ENCODE measurements around the gene RBFOX1. TPM values are rescaled to one million over a fixed set of nuclear protein-coding genes. Genes with fewer than 3 reads are reported as not detected.

The RBFOX1 gene
- total RNA-seq, 1 experiment from 2014 or later, result not detected

- intact Hi-C loops (cut with micrococcal nuclease), result no loop called here
- Histone ChIP-seq H3K4me3 (ENCODE audit: low read length) (no peak overlapping the region), H3K36me3 (ENCODE audit: low read depth, low read length) (no peaks in the 10 kb centered on the region), H3K9me2 (replicated peaks; ENCODE audit: low read length) (no peaks in the 10 kb centered on the region), H3K9ac (ENCODE audit: low read length) (no peak overlapping the region), H3K9me3 (ENCODE audit: low read length) (no peaks in the 10 kb centered on the region), H3K4me2 (ENCODE audit: low read length) (no peak overlapping the region), H3K4me1 (ENCODE audit: insufficient read depth, low read length) (no peaks in the 10 kb centered on the region), H4K20me1 (ENCODE audit: low read length) (no peaks in the 10 kb centered on the region), H3K27ac (ENCODE audit: low read length) (no peak overlapping the region), H3F3A (ENCODE audit: low read length, unreplicated experiment) (no peaks in the 10 kb centered on the region), H2AFZ (ENCODE audit: low read length) (no peak overlapping the region), H3K27me3 (ENCODE audit: low read length) (no peaks in the 10 kb centered on the region), H3K79me2 (ENCODE audit: low read length) (no peaks in the 10 kb centered on the region)
- no peak for DNase-seq
- POLR2A ChIA-PET (ENCODE audit: unreplicated experiment), result no interaction called here
- BruUV-seq (replicated peaks), result no TSS peak
- TF ChIP-seq CTCF (conservative IDR thresholded peaks at IDR 0.05; ENCODE audit: low read depth, low read length), result no peak
- CTCF ChIA-PET, result no interaction called here
- ATAC-seq, result no peak
Measured at GRCh38 chr16:7511549-7512260, 179.1 kb downstream of the RBFOX1 start.

- H3K27me3 ChIP-seq (ENCODE audit: low read length), result no peaks in the 10 kb centered on the region
- no peak for TF ChIP-seq CTCF (conservative IDR thresholded peaks at IDR 0.05; ENCODE audit: low read depth, low read length)
- TF ChIP-seq EZH2phosphoT487 (IDR thresholded peaks at IDR 0.05; ENCODE audit: borderline replicate concordance, low read length), result no peak
- no peak for TF ChIP-seq EZH2 (IDR thresholded peaks at IDR 0.05; ENCODE audit: low read length, unreplicated experiment)
- H3K36me3 ChIP-seq (ENCODE audit: low read depth, low read length), result no peaks in the 10 kb centered on the region
- intact Hi-C loops (cut with micrococcal nuclease), result no loop called here
- H3K9me2 ChIP-seq (replicated peaks; ENCODE audit: low read length), result no peaks in the 10 kb centered on the region
- CTCF ChIA-PET, result no interaction called here
- H3K27ac ChIP-seq (ENCODE audit: low read length), result no peak overlapping the region
- no peak overlapping the region for H3K9ac ChIP-seq (ENCODE audit: low read length)
- H3K79me2 ChIP-seq (ENCODE audit: low read length), result no peaks in the 10 kb centered on the region
- H3K4me1 ChIP-seq (ENCODE audit: insufficient read depth, low read length), result no peaks in the 10 kb centered on the region
- ATAC-seq (no peak), DNase-seq (no peak)
- H3K4me2 ChIP-seq (ENCODE audit: low read length), result no peak overlapping the region
- no TSS peak for BruUV-seq (replicated peaks)
- H3K9me3 ChIP-seq (ENCODE audit: low read length), result no peaks in the 10 kb centered on the region
- H3F3A ChIP-seq (ENCODE audit: low read length, unreplicated experiment), result no peaks in the 10 kb centered on the region
- no peak overlapping the region for H3K4me3 ChIP-seq (ENCODE audit: low read length)
- H2AFZ ChIP-seq (ENCODE audit: low read length), result no peak overlapping the region
- H4K20me1 ChIP-seq (ENCODE audit: low read length), result no peaks in the 10 kb centered on the region
- POLR2A ChIA-PET (ENCODE audit: unreplicated experiment), result no interaction called here
Measured at GRCh38 chr16:7512503-7512902, 179.9 kb downstream of the RBFOX1 start.

GRCh38 chr16:7513429-7513828 lies 180.8 kb downstream of the RBFOX1 start:
- TF ChIP-seq EZH2 (IDR thresholded peaks at IDR 0.05; ENCODE audit: low read length, unreplicated experiment), result no peak
- TF ChIP-seq EZH2phosphoT487 (IDR thresholded peaks at IDR 0.05; ENCODE audit: borderline replicate concordance, low read length), result no peak
- peak; percentile 38; the same call in 1 of the 2 replicates for TF ChIP-seq CTCF (conservative IDR thresholded peaks at IDR 0.05; ENCODE audit: low read depth, low read length)
- Histone ChIP-seq H3K27ac (ENCODE audit: low read length) (no peak overlapping the region), H3K4me3 (ENCODE audit: low read length) (no peak overlapping the region), H3K79me2 (ENCODE audit: low read length) (no peaks in the 10 kb centered on the region), H3K9me2 (replicated peaks; ENCODE audit: low read length) (no peaks in the 10 kb centered on the region), H3F3A (ENCODE audit: low read length, unreplicated experiment) (no peaks in the 10 kb centered on the region), H3K9me3 (ENCODE audit: low read length) (no peaks in the 10 kb centered on the region), H3K9ac (ENCODE audit: low read length) (no peak overlapping the region), H4K20me1 (ENCODE audit: low read length) (no peaks in the 10 kb centered on the region), H3K27me3 (ENCODE audit: low read length) (no peaks in the 10 kb centered on the region), H2AFZ (ENCODE audit: low read length) (no peak overlapping the region), H3K36me3 (ENCODE audit: low read depth, low read length) (no peaks in the 10 kb centered on the region), H3K4me2 (ENCODE audit: low read length) (no peak overlapping the region), H3K4me1 (ENCODE audit: insufficient read depth, low read length) (no peaks in the 10 kb centered on the region)
- POLR2A ChIA-PET (ENCODE audit: unreplicated experiment), result no interaction called here
- ATAC-seq (no peak), DNase-seq (no peak)
- CTCF ChIA-PET, result no interaction called here
- intact Hi-C loops (cut with micrococcal nuclease), result no loop called here
- no TSS peak for BruUV-seq (replicated peaks)

Measured in PC-3 (cell line).